B cell (primary cell): ENCODE measurements around the gene SNAPC5. TPM values are rescaled to one million over a fixed set of nuclear protein-coding genes. Genes with fewer than 3 reads are reported as not detected.

Experiments
- ATAC-seq: fragments of 200-7000 bp; cut with Tn5 transposase; one replicate; pipeline ENCODE4 v1.10.0; 2021; ENCODE audit warnings: low read depth, mild to moderate bottlenecking, moderate number of reproducible peaks, moderate library complexity
- CTCF ChIA-PET: fragments of 350-600 bp; sonication (Branson Sonifier 250); formaldehyde crosslinking; loops from one replicate; lab custom pipeline; 2021; ENCODE audit warnings: antibody characterized with exemption, inconsistent platforms; lab: Charles Lee
- POLR2A ChIA-PET: fragments of 350-600 bp; sonication (Branson Sonifier 250); formaldehyde crosslinking; loops from one replicate; lab custom pipeline; 2021; ENCODE audit warnings: antibody characterized with exemption; lab: Charles Lee
- DNase-seq: peaks from one replicate; pipeline ENCODE4 v3.0.0; 2013
- H2AFZ ChIP-seq: 2 replicates; pipeline ENCODE4 v1.6.1; 2012; ENCODE audit warnings: mild to moderate bottlenecking, low read depth, low read length; ENCODE audit not compliant: insufficient read depth, poor library complexity, severe bottlenecking
- H3K27ac ChIP-seq, 2 donors: 1 replicate in 1 of 2; 2 replicates in 1 of 2; pipeline ENCODE4 v1.5.1; 2012 to 2013; ENCODE audit warnings: low read length in 2 of 2, mild to moderate bottlenecking in 2 of 2, moderate library complexity in 1 of 2
- H3K27me3 ChIP-seq, 4 experiments: fragments of 200-600 bp in 1 of 4; sonication (generic) in 1 of 4; replicated peaks in 1 of 4; 1 replicate in 2 of 4; 2 replicates in 2 of 4; pipeline versions ENCODE4 v1.6.1 to v1.7.0; 2013 to 2016; ENCODE audit warnings: low read length in 3 of 4, mild to moderate bottlenecking in 2 of 4, mixed read lengths in 1 of 4, moderate library complexity in 1 of 4; ENCODE audit not compliant: insufficient read depth in 4 of 4, control insufficient read depth in 3 of 4; ENCODE audit errors: control extremely low read depth in 1 of 4
- H3K36me3 ChIP-seq, 2 experiments: replicated peaks in 1 of 2; 1 replicate in 1 of 2; 2 replicates in 1 of 2; pipeline versions ENCODE4 v1.6.1 to v1.7.1; 2013; ENCODE audit warnings: low read length in 1 of 2; ENCODE audit not compliant: insufficient read depth in 2 of 2, control insufficient read depth in 1 of 2; ENCODE audit errors: control extremely low read depth in 1 of 2, extremely low read depth in 1 of 2
- H3K4me1 ChIP-seq, 2 donors: fragments of 200-600 bp in 1 of 2; sonication (generic) in 1 of 2; 1 replicate in 1 of 2; 2 replicates in 1 of 2; pipeline versions ENCODE4 v1.5.1 to v1.6.1; 2013 to 2017; ENCODE audit warnings: low read length in 2 of 2; ENCODE audit not compliant: control insufficient read depth in 2 of 2, insufficient read depth in 2 of 2
- H3K4me2 ChIP-seq: replicated peaks from 2 replicates; pipeline ENCODE3; 2012; ENCODE audit warnings: mild to moderate bottlenecking, low read depth, low read length; ENCODE audit not compliant: poor library complexity, severe bottlenecking
- H3K4me3 ChIP-seq, 5 experiments: fragments of 200-600 bp in 1 of 5; sonication (generic) in 1 of 5; 1 replicate in 3 of 5; 2 replicates in 2 of 5; pipeline versions ENCODE4 v1.5.1 to v1.7.0; 2011 to 2016; ENCODE audit warnings: low read length in 4 of 5, mild to moderate bottlenecking in 4 of 5, low read depth in 2 of 5, control low read depth in 1 of 5, moderate library complexity in 1 of 5; ENCODE audit not compliant: insufficient read depth in 1 of 5; ENCODE audit errors: control extremely low read depth in 1 of 5, extremely low read depth in 1 of 5
- H3K79me2 ChIP-seq: fragments of 200-600 bp; sonication (generic); one replicate; pipeline ENCODE4 v1.6.0; 2016; ENCODE audit warnings: low read length; ENCODE audit not compliant: control insufficient read depth, insufficient read depth
- H3K9ac ChIP-seq: fragments of 200-600 bp; sonication (generic); 2 replicates; pipeline ENCODE4 v1.6.1; 2017; ENCODE audit warnings: mild to moderate bottlenecking, low read length, moderate library complexity
- H3K9me3 ChIP-seq, 3 donors: one replicate each; pipeline versions ENCODE4 v1.6.1 to v1.7.1; 2013; ENCODE audit warnings: low read length in 2 of 3; ENCODE audit not compliant: control insufficient read depth in 2 of 3, insufficient read depth in 1 of 3; ENCODE audit errors: control extremely low read depth in 1 of 3
- H4K20me1 ChIP-seq: 2 replicates; pipeline ENCODE4 v1.6.0; 2012; ENCODE audit warnings: mild to moderate bottlenecking, low read length; ENCODE audit not compliant: insufficient read depth, control insufficient read depth, poor library complexity, severe bottlenecking
- H3K27ac Mint-ChIP-seq: one replicate; pipeline ENCODE4 v1.8.0; 2021; ENCODE audit warnings: mixed read lengths
- H3K27me3 Mint-ChIP-seq: one replicate; pipeline ENCODE4 v1.8.0; 2021; ENCODE audit warnings: mixed read lengths
- H3K4me1 Mint-ChIP-seq: one replicate; pipeline ENCODE4 v1.8.0; 2021; ENCODE audit warnings: mixed read lengths
- H3K4me3 Mint-ChIP-seq: one replicate; pipeline ENCODE4 v1.8.0; 2021; ENCODE audit warnings: mixed read lengths
- H3K9me3 Mint-ChIP-seq: one replicate; pipeline ENCODE4 v1.8.0; 2022; ENCODE audit warnings: mixed read lengths; ENCODE audit not compliant: insufficient read depth
- EZH2 ChIP-seq: IDR thresholded peaks from 2 replicates; pipeline ENCODE4 v1.6.1; 2012; ENCODE audit warnings: borderline replicate concordance, low read depth, mild to moderate bottlenecking, moderate library complexity, low read length; ENCODE audit not compliant: insufficient read depth, poor library complexity, severe bottlenecking
- WGBS: methylation state at CpG from one replicate; pipeline ENCODE4 v1.1.5; 2013; ENCODE audit warnings: missing lambda C conversion rate; ENCODE audit not compliant: insufficient coverage; 5-methylcytosine and 5-hydroxymethylcytosine counted together
- intact Hi-C: fragments of 100-400 bp; cut with micrococcal nuclease; formaldehyde crosslinking; loops from one replicate; pipeline ENCODE4 v1.10.0; 2022
- polyA plus RNA-seq: library from polyadenylated mRNA; depleted of rRNA; stranded (reverse); fragments of >200 nt; gene quantifications from 2 replicates; pipeline ENCODE4 v1.2.3, GENCODE V29; 2012
- total RNA-seq, 2 donors: library from RNA; stranded (reverse); fragments of 120-200 nt in 1 of 2; gene quantifications; 1 replicate in 1 of 2; 2 replicates in 1 of 2; pipeline versions ENCODE4 v1.2.3 to v1.2.4, GENCODE V29; 2013 to 2022
- TF ChIP-seq, protein P1 (sequence below): fragments of 200-600 bp; IDR thresholded peaks from one replicate; pipeline ENCODE4 v1.8.0; 2022; ENCODE audit warnings: antibody characterized with exemption, mild to moderate bottlenecking

Gene SNAPC5
- total and polyA plus RNA-seq, 2 donors (not counting 1 experiment from before 2014, with no cell fraction given): 21.6 to 28.5 TPM

DNA sequence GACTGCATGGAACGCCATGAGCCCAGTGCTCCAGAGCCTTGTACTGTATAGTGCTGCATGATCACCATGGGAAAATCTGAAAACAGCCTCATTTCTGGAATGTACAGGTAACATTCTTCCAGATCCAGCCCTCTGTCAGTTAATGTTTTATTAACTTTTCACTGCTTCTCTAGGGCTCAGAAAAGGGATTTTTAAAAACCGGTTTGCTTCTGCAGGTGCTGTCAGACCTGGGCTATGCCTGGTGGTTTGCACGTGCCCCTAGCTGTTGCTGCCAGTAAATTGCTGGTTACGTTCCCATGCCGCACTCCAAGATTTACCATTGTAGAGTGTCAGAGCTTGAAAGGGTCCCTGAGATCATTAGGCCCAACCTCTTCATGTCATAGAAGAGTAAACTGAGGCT, 9.0 kb downstream of the SNAPC5 start:
- intact Hi-C loops: no loop called here
- no peaks in the 10 kb centered on the region for H3K27me3 ChIP-seq
- ChIA-PET CTCF (no interaction called here), POLR2A (no interaction called here)
- DNase-seq (no peak), ATAC-seq (no peak)
- H3K79me2 ChIP-seq: no peaks in the 10 kb centered on the region
- H3K9me3 Mint-ChIP-seq: no peaks in the 10 kb centered on the region
- H3K27ac Mint-ChIP-seq: no peak overlapping the region
- WGBS: 98% methylated on average over 5 of the region's 5 CpGs
- no peak overlapping the region for H2AFZ ChIP-seq
- no peaks in the 10 kb centered on the region for H3K27me3 Mint-ChIP-seq
- H3K36me3 ChIP-seq: peaks cover 29 to 85% of the 10 kb centered on the region in 2 experiments
- no peaks in the 10 kb centered on the region for H3K4me1 Mint-ChIP-seq
- no peaks in the 10 kb centered on the region for H3K4me1 ChIP-seq
- H3K4me3 Mint-ChIP-seq: no peak overlapping the region
- no peak overlapping the region for H3K27ac ChIP-seq
- H3K4me3 ChIP-seq: no peak overlapping the region
- H3K9ac ChIP-seq: no peak overlapping the region
- H3K4me2 ChIP-seq: no peak overlapping the region
- no peak for TF ChIP-seq EZH2
- TF ChIP-seq, protein P1, sequence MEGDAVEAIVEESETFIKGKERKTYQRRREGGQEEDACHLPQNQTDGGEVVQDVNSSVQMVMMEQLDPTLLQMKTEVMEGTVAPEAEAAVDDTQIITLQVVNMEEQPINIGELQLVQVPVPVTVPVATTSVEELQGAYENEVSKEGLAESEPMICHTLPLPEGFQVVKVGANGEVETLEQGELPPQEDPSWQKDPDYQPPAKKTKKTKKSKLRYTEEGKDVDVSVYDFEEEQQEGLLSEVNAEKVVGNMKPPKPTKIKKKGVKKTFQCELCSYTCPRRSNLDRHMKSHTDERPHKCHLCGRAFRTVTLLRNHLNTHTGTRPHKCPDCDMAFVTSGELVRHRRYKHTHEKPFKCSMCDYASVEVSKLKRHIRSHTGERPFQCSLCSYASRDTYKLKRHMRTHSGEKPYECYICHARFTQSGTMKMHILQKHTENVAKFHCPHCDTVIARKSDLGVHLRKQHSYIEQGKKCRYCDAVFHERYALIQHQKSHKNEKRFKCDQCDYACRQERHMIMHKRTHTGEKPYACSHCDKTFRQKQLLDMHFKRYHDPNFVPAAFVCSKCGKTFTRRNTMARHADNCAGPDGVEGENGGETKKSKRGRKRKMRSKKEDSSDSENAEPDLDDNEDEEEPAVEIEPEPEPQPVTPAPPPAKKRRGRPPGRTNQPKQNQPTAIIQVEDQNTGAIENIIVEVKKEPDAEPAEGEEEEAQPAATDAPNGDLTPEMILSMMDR: no peak
- H3K9me3 ChIP-seq: no peaks in the 10 kb centered on the region
- H4K20me1 ChIP-seq: no peaks in the 10 kb centered on the region

DNA sequence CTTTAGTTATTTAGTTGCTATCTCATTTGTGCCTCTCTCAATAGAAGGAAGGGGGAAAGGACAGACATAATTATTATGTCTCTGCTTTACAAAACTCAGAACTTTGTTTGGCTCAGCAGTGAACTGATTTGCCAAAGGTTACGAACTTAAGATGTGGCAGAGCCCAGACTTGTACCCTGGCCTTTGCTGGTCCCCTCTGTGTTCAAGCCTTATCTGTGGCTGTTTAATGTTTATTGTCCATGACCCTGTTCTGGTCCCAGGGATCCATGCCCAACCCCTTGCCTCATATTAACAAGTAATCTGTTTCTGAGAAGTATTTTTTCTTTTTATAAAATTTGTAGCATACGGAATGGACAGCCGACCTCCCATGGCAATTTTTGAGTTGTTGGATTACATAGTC, 10.7 kb downstream of the SNAPC5 start:
- no peak for DNase-seq
- TF ChIP-seq, protein P1: no peak
- TF ChIP-seq EZH2: no peak
- no peak for ATAC-seq
- Histone ChIP-seq H2AFZ (no peak overlapping the region), H3K79me2 (no peaks in the 10 kb centered on the region), H3K4me1 (no peaks in the 10 kb centered on the region), H3K27me3 (no peaks in the 10 kb centered on the region), H3K9ac (no peak overlapping the region), H3K4me2 (no peak overlapping the region), H3K9me3 (no peaks in the 10 kb centered on the region), H4K20me1 (no peaks in the 10 kb centered on the region), H3K27ac (no peak overlapping the region), H3K36me3 (peaks cover 23 to 81% of the 10 kb centered on the region in 2 experiments), H3K4me3 (no peak overlapping the region)
- ChIA-PET CTCF (no interaction called here), POLR2A (no interaction called here)
- intact Hi-C loops: no loop called here
- WGBS: 100% methylated on average over 1 of the region's 3 CpGs
- no peak overlapping the region for H3K27ac Mint-ChIP-seq
- no peaks in the 10 kb centered on the region for H3K27me3 Mint-ChIP-seq
- no peak overlapping the region for H3K4me3 Mint-ChIP-seq
- no peaks in the 10 kb centered on the region for H3K4me1 Mint-ChIP-seq
- H3K9me3 Mint-ChIP-seq: no peaks in the 10 kb centered on the region
